ENCODE data around the gene MTREX. TPM values are rescaled to one million over a fixed set of nuclear protein-coding genes. Genes with fewer than 3 reads are reported as not detected.

The MTREX gene
- total and polyA plus RNA-seq, 4 donors = 10.0 to 43.8 (median 23.7) TPM

GRCh38 chr5:55305345-55305744 lies 2.4 kb upstream of the MTREX start:
- no peak for TF ChIP-seq HNF4G (IDR thresholded peaks at IDR 0.05)
- no peak for TF ChIP-seq SP1 (IDR thresholded peaks at IDR 0.05)
- TF ChIP-seq FOXA1 (IDR thresholded peaks at IDR 0.05) = no peak
- TF ChIP-seq FOXA2 (IDR thresholded peaks at IDR 0.05) = no peak
- no peak for DNase-seq (ENCODE audit: low spot score)
- peaks cover 0 to 2% (median 0%) of the 10 kb centered on the region in 4 donors for H3K9me3 ChIP-seq (ENCODE audit: control insufficient read depth in 4 of 4, low read length in 3 of 4)
- no peak overlapping the region for H3K27ac ChIP-seq (ENCODE audit: low read depth in 1 of 2, low read length in 2 of 2)
- H3K4me3 ChIP-seq (ENCODE audit: low read depth in 1 of 3, low read length in 3 of 3) = no peak overlapping the region
- peaks cover 0 to 5% (median 1%) of the 10 kb centered on the region in 4 donors for H3K36me3 ChIP-seq (ENCODE audit: control insufficient read depth in 4 of 4, insufficient read depth in 3 of 4, low read depth in 1 of 4, low read length in 3 of 4)
- H3K9ac ChIP-seq (ENCODE audit: low read depth in 1 of 2, low read length in 2 of 2) = no peak overlapping the region
- H3K27me3 ChIP-seq (ENCODE audit: control insufficient read depth in 4 of 4, insufficient read depth in 4 of 4, low read length in 3 of 4) = no peaks in the 10 kb centered on the region
- peaks cover 4 to 37% (median 29%) of the 10 kb centered on the region in 4 donors for H3K4me1 ChIP-seq (ENCODE audit: control insufficient read depth in 4 of 4, insufficient read depth in 4 of 4, low read length in 3 of 4)
- WGBS = 80% methylated on average over 4 of the region's 4 CpGs

DNA sequence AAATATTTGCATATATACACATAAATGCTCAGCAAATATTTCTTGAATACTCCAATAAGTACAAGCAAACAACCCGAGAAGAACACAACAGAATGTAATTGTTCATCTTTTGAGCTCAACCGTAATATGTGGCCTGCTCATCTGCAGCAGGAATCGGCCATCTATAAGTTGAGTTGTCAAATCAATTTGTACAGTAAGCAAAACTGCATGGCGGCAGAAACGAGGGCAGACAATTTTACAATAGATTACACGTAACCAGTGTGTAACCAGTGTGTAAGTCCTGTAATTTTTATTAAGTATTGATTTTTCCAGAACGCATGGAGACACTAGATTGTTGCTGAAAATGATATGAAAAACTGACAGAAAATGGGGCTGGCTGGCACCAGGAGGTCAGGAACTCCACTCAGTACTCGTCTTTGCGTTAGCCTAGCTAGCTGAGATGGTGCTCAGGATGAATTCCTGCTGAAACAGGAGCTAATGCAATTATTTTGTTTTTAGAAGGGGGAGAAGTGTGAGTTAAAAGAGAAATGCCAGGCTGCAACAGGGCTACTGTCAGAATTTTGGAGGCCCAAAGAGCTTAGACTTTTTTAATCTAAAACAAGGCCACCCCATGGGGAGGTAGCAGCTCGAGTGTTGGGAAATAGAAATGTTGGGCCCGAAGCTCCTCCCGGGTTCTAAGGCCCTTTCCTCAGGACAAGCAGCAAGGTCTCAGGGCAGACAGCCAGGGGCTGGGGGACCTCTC lies 977 bp upstream of the MTREX start:
- TF ChIP-seq JUND (IDR thresholded peaks at IDR 0.05) (no peak), TAF1 (conservative IDR thresholded peaks at IDR 0.05) (no peak)
- TF ChIP-seq, protein P1, sequence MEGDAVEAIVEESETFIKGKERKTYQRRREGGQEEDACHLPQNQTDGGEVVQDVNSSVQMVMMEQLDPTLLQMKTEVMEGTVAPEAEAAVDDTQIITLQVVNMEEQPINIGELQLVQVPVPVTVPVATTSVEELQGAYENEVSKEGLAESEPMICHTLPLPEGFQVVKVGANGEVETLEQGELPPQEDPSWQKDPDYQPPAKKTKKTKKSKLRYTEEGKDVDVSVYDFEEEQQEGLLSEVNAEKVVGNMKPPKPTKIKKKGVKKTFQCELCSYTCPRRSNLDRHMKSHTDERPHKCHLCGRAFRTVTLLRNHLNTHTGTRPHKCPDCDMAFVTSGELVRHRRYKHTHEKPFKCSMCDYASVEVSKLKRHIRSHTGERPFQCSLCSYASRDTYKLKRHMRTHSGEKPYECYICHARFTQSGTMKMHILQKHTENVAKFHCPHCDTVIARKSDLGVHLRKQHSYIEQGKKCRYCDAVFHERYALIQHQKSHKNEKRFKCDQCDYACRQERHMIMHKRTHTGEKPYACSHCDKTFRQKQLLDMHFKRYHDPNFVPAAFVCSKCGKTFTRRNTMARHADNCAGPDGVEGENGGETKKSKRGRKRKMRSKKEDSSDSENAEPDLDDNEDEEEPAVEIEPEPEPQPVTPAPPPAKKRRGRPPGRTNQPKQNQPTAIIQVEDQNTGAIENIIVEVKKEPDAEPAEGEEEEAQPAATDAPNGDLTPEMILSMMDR (IDR thresholded peaks at IDR 0.05; ENCODE audit: low read depth, low read length, missing input control) = no peak
- WGBS = 6% methylated on average over 12 of the region's 12 CpGs
- peak overlapping the region; percentile 96 to 97 for H3K9ac ChIP-seq (ENCODE audit: low read depth in 1 of 2, low read length in 2 of 2)
- peak overlapping the region; percentile 95 to 99 (median 98) for H3K4me3 ChIP-seq (ENCODE audit: low read depth in 1 of 3, low read length in 3 of 3)
- no peaks in the 10 kb centered on the region for H3K36me3 ChIP-seq (ENCODE audit: control insufficient read depth in 4 of 4, insufficient read depth in 3 of 4, low read depth in 1 of 4, low read length in 3 of 4)
- peak; percentile 36 for DNase-seq (ENCODE audit: low spot score)
- H3K27me3 ChIP-seq (ENCODE audit: control insufficient read depth in 4 of 4, insufficient read depth in 4 of 4, low read length in 3 of 4) = no peaks in the 10 kb centered on the region
- peaks cover 5 to 37% (median 29%) of the 10 kb centered on the region in 4 donors for H3K4me1 ChIP-seq (ENCODE audit: control insufficient read depth in 4 of 4, insufficient read depth in 4 of 4, low read length in 3 of 4)
- no peaks in the 10 kb centered on the region for H3K9me3 ChIP-seq (ENCODE audit: control insufficient read depth in 4 of 4, low read length in 3 of 4)
- H3K27ac ChIP-seq (ENCODE audit: low read depth in 1 of 2, low read length in 2 of 2) = peak overlapping the region; percentile 94 to 96

DNA sequence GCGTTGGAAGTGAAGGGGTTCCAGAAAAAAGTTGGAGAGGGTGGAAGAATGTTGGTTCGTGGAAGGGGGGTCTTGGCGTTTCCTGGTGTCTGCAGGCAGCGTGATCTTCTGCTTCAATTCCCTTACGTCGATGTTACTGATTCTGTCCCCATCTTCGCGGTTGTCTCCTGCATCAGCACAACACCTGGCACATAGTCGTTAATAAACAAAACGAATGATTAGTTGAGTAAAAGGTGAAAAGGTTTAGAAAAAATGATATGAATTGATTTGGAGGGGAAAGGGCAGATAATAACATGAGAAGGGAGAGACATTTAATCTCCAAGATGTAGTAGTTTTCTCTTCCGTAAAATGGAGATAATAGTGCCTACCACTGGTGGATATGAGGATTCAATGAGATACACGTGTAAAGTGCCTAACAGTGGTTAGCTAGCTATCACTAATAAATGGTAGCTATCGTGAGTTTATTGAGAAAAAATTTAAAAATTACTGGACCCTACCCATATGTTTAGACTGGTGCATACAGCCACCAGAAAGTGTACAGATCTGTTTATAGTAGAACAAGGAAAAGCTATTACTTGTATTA lies 556 bp downstream of the MTREX start:
- H3K4me3 ChIP-seq (ENCODE audit: low read depth in 1 of 3, low read length in 3 of 3) = peak overlapping the region; percentile 95 to 99 (median 98)
- peak overlapping the region; percentile 94 to 96 for H3K27ac ChIP-seq (ENCODE audit: low read depth in 1 of 2, low read length in 2 of 2)
- H3K27me3 ChIP-seq (ENCODE audit: control insufficient read depth in 4 of 4, insufficient read depth in 4 of 4, low read length in 3 of 4) = no peaks in the 10 kb centered on the region
- H3K4me1 ChIP-seq (ENCODE audit: control insufficient read depth in 4 of 4, insufficient read depth in 4 of 4, low read length in 3 of 4) = peaks cover 4 to 32% (median 29%) of the 10 kb centered on the region in 4 donors
- no peaks in the 10 kb centered on the region for H3K36me3 ChIP-seq (ENCODE audit: control insufficient read depth in 4 of 4, insufficient read depth in 3 of 4, low read depth in 1 of 4, low read length in 3 of 4)
- DNase-seq (ENCODE audit: low spot score) = no peak
- H3K9ac ChIP-seq (ENCODE audit: low read depth in 1 of 2, low read length in 2 of 2) = peak overlapping the region; percentile 96 to 100
- no peaks in the 10 kb centered on the region for H3K9me3 ChIP-seq (ENCODE audit: control insufficient read depth in 4 of 4, low read length in 3 of 4)
- under 1% methylated on average over 13 of the region's 13 CpGs for WGBS
- no peak for TF ChIP-seq HNF4G (IDR thresholded peaks at IDR 0.05)
- peak; percentile 47 for TF ChIP-seq TAF1 (conservative IDR thresholded peaks at IDR 0.05)

GRCh38 chr5:55313870-55314617 lies 6.3 kb downstream of the MTREX start:
- H3K36me3 ChIP-seq (ENCODE audit: control insufficient read depth in 4 of 4, insufficient read depth in 3 of 4, low read depth in 1 of 4, low read length in 3 of 4) = no peaks in the 10 kb centered on the region
- H3K4me1 ChIP-seq (ENCODE audit: control insufficient read depth in 4 of 4, insufficient read depth in 4 of 4, low read length in 3 of 4) = peaks cover 4 to 17% (median 12%) of the 10 kb centered on the region in 4 donors
- no peaks in the 10 kb centered on the region for H3K27me3 ChIP-seq (ENCODE audit: control insufficient read depth in 4 of 4, insufficient read depth in 4 of 4, low read length in 3 of 4)
- H3K4me3 ChIP-seq (ENCODE audit: low read depth in 1 of 3, low read length in 3 of 3) = no peak overlapping the region
- peak overlapping the region in 1 of 2 donors; percentile 1 for H3K27ac ChIP-seq (ENCODE audit: low read depth in 1 of 2, low read length in 2 of 2)
- DNase-seq (ENCODE audit: low spot score) = no peak
- no peaks in the 10 kb centered on the region for H3K9me3 ChIP-seq (ENCODE audit: control insufficient read depth in 4 of 4, low read length in 3 of 4)
- WGBS = 54% methylated on average over 5 of the region's 5 CpGs
- H3K9ac ChIP-seq (ENCODE audit: low read depth in 1 of 2, low read length in 2 of 2) = no peak overlapping the region
- TF ChIP-seq, protein P1 (IDR thresholded peaks at IDR 0.05; ENCODE audit: low read depth, low read length, missing input control) = no peak
- no peak for TF ChIP-seq NR2F2 (IDR thresholded peaks at IDR 0.05)
- TF ChIP-seq EGR1 (IDR thresholded peaks at IDR 0.05; ENCODE audit: low read depth in 2 of 2) = no peak
- TF ChIP-seq RAD21 (IDR thresholded peaks at IDR 0.05) = no peak
- TF ChIP-seq, protein P2, sequence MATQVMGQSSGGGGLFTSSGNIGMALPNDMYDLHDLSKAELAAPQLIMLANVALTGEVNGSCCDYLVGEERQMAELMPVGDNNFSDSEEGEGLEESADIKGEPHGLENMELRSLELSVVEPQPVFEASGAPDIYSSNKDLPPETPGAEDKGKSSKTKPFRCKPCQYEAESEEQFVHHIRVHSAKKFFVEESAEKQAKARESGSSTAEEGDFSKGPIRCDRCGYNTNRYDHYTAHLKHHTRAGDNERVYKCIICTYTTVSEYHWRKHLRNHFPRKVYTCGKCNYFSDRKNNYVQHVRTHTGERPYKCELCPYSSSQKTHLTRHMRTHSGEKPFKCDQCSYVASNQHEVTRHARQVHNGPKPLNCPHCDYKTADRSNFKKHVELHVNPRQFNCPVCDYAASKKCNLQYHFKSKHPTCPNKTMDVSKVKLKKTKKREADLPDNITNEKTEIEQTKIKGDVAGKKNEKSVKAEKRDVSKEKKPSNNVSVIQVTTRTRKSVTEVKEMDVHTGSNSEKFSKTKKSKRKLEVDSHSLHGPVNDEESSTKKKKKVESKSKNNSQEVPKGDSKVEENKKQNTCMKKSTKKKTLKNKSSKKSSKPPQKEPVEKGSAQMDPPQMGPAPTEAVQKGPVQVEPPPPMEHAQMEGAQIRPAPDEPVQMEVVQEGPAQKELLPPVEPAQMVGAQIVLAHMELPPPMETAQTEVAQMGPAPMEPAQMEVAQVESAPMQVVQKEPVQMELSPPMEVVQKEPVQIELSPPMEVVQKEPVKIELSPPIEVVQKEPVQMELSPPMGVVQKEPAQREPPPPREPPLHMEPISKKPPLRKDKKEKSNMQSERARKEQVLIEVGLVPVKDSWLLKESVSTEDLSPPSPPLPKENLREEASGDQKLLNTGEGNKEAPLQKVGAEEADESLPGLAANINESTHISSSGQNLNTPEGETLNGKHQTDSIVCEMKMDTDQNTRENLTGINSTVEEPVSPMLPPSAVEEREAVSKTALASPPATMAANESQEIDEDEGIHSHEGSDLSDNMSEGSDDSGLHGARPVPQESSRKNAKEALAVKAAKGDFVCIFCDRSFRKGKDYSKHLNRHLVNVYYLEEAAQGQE (IDR thresholded peaks at IDR 0.05) = no peak
- no peak for TF ChIP-seq FOXA2 (IDR thresholded peaks at IDR 0.05)
- TF ChIP-seq HNF4G (IDR thresholded peaks at IDR 0.05) = no peak
- no peak for TF ChIP-seq TAF1 (conservative IDR thresholded peaks at IDR 0.05)
- TF ChIP-seq, protein P3, sequence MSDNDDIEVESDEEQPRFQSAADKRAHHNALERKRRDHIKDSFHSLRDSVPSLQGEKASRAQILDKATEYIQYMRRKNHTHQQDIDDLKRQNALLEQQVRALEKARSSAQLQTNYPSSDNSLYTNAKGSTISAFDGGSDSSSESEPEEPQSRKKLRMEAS (IDR thresholded peaks at IDR 0.05) = no peak

Measured in liver (tissue), 9 donors.